HepG2 (cell line): ENCODE data around the gene STPG4.

ENCODE experiments used
- CTCF ChIP-seq: sonication (generic); formaldehyde crosslinking; IDR thresholded peaks from 2 replicates; pipeline ENCODE4 v1.5.0; 2020; ENCODE audit warnings: mild to moderate bottlenecking, missing genetic modification reagents, moderate library complexity
- MAFF ChIP-seq: IDR thresholded peaks from 2 replicates; pipeline ENCODE4 v1.6.1; 2011; ENCODE audit warnings: low read depth, low read length, improper control_type of control experiment
- SMAD1 ChIP-seq: sonication (generic); formaldehyde crosslinking; IDR thresholded peaks from 2 replicates; pipeline ENCODE4 v1.4.0; 2020; ENCODE audit warnings: missing genetic modification reagents, low read depth, mild to moderate bottlenecking, borderline replicate concordance
- SRSF9 ChIP-seq: fragments of 200-400 bp; formaldehyde crosslinking; IDR thresholded peaks from 2 replicates; pipeline ENCODE4 v1.6.1; 2018; ENCODE audit warnings: borderline replicate concordance, mild to moderate bottlenecking, low read depth, low read length; ENCODE audit not compliant: insufficient read depth, poor library complexity, severe bottlenecking
- TBL1XR1 ChIP-seq: fragments of 150-350 bp; IDR thresholded peaks from 2 replicates; pipeline ENCODE4 v1.6.1; 2014; ENCODE audit warnings: borderline replicate concordance, low read length; ENCODE audit not compliant: partially characterized antibody
- ZFP62 ChIP-seq: sonication (generic); formaldehyde crosslinking; IDR thresholded peaks from 2 replicates; pipeline ENCODE4 v1.4.0; 2020; ENCODE audit warnings: missing genetic modification reagents
- ZNF292 ChIP-seq: sonication (generic); formaldehyde crosslinking; IDR thresholded peaks from 2 replicates; pipeline ENCODE4 v1.8.1; 2022; ENCODE audit warnings: mild to moderate bottlenecking, low read depth, missing genetic modification reagents, borderline replicate concordance
- ZNF746 ChIP-seq: sonication (generic); formaldehyde crosslinking; IDR thresholded peaks from 2 replicates; pipeline ENCODE4 v1.8.0; 2022; ENCODE audit warnings: mild to moderate bottlenecking, missing genetic modification reagents
- TF ChIP-seq, protein P1 (sequence below): sonication (generic); formaldehyde crosslinking; IDR thresholded peaks from 2 replicates; pipeline ENCODE4 v1.9.0; 2021; ENCODE audit warnings: missing genetic modification reagents, borderline replicate concordance

- TF ChIP-seq ZFP62 (CRISPR knock-in tag) (no peak; the same call in 1 of the 2 replicates), ZNF746 (CRISPR knock-in tag) (no peak), MAFF (no peak), TBL1XR1 (no peak), CTCF (CRISPR knock-in tag) (no peak), ZNF292 (CRISPR knock-in tag) (no peak; the same call in 1 of the 2 replicates), SRSF9 (no peak), SMAD1 (CRISPR knock-in tag) (no peak)
- TF ChIP-seq, protein P1, sequence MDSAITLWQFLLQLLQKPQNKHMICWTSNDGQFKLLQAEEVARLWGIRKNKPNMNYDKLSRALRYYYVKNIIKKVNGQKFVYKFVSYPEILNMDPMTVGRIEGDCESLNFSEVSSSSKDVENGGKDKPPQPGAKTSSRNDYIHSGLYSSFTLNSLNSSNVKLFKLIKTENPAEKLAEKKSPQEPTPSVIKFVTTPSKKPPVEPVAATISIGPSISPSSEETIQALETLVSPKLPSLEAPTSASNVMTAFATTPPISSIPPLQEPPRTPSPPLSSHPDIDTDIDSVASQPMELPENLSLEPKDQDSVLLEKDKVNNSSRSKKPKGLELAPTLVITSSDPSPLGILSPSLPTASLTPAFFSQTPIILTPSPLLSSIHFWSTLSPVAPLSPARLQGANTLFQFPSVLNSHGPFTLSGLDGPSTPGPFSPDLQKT (CRISPR knock-in tag): no peak
Measured at GRCh38 chr2:47177043-47177565, 22.0 kb upstream of the STPG4 start.
